Right lobe of liver (tissue), 4 donors: ENCODE measurements around the gene NLGN4X.

ENCODE experiments used
- POLR2A ChIP-seq: fragments of 450-650 bp; IDR thresholded peaks from one replicate; pipeline ENCODE4 v1.6.1; 2017; ENCODE audit warnings: antibody characterized with exemption, mild to moderate bottlenecking
- TF ChIP-seq, protein P1 (sequence below), 4 donors: fragments of 200-600 bp in 3 of 4; fragments of 450-650 bp in 1 of 4; IDR thresholded peaks; one replicate each; pipeline versions ENCODE4 v1.5.1 to v1.8.0; 2016 to 2022; ENCODE audit warnings: antibody characterized with exemption in 4 of 4, mild to moderate bottlenecking in 2 of 4
- donor health status: DM: no; HTN: no; CAD: no.
- donor health status: DM: no; HTN: no; CAD: no.
- donor health status: DM: no; HTN: yes; CAD: no.

DNA sequence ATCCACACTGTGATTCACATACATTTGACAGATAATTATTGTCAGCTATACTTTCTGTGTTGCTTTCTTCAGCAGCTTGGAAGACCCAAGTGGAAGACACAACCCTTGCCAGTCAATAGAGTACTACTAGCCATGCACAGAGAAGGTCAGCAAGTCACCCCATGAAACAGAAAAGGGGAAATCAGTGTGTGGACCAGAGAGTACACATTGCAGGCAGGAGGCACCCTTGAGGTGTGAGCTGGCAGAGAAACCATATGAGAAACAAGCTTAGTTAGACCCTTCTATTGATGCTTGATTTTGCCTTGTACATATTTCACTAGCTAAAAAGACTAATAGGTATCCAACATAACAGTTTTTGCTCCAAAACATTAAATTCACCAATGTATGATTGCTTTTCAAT lies 99.5 kb downstream of the NLGN4X start:
- TF ChIP-seq, protein P1, sequence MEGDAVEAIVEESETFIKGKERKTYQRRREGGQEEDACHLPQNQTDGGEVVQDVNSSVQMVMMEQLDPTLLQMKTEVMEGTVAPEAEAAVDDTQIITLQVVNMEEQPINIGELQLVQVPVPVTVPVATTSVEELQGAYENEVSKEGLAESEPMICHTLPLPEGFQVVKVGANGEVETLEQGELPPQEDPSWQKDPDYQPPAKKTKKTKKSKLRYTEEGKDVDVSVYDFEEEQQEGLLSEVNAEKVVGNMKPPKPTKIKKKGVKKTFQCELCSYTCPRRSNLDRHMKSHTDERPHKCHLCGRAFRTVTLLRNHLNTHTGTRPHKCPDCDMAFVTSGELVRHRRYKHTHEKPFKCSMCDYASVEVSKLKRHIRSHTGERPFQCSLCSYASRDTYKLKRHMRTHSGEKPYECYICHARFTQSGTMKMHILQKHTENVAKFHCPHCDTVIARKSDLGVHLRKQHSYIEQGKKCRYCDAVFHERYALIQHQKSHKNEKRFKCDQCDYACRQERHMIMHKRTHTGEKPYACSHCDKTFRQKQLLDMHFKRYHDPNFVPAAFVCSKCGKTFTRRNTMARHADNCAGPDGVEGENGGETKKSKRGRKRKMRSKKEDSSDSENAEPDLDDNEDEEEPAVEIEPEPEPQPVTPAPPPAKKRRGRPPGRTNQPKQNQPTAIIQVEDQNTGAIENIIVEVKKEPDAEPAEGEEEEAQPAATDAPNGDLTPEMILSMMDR (IDR thresholded peaks at IDR 0.05) = no peak
- no peak for TF ChIP-seq POLR2A
